C1 segment of cervical spinal cord (tissue), 14 donors: ENCODE measurements around the gene DNAJC10.

Source experiments
- DNase-seq, 14 donors: peaks; one replicate each; lab custom pipeline; 2025; lab: John Stamatoyannopoulos, UW

DNAJC10 gene

DNA sequence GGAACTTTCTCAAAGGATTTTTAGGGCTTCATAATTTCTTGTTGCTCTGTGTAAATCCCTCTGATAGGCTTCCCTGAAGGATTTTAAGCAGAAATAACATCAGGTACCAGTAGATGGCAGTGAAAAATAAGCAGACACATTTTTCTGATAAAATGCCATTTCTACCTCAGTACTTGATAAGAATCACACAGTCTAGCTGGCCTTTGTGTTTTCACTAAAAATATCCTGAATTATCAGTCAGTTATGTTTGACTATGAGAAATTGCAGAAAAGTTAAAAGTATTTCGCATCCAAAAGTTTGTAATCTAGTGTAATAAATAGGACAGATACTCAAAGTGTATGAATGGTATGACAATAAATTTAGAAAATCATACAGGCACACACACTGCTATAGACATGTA lies 68.7 kb downstream of the DNAJC10 start:
- peak in 1 of 14 donors; percentile 11 for DNase-seq

DNA sequence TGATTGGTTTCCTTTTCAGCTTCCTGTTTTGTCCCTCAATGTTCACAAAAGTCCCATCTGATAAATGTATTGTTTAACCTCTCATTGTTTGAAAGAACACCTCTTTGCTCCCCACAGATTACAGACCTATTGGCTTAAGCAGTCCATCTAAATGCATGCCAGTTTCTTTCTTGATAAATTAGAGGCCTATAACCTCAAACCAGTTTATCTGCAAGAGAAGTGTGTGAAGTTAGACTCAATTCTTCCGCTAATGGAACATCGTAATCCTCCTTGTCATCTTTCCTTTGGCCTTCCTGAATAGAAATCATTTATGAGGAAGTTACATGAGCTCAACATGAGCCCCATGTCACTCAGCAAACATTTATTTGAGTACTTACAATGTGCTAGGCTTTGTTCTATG lies 76.4 kb downstream of the DNAJC10 start:
- DNase-seq: no peak

DNA sequence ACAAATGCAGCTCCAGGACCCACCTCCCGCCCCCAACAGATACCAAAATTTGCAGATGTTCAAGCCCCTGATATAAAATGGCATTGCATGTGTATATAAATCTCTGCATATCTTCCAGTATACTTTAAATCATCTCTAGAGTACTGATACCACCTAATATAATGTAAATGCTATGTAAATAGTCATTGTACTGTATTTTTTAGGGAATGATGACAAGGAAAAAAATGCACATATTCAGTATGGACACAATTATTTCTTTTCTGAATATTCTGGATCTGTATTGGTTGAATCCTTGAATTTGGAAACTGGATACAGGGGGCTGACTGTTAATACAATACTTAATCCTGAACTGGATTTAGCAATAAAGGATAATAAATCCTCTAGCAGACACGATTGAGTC lies 82.7 kb downstream of the DNAJC10 start:
- no peak for DNase-seq

- DNase-seq: no peak
Measured at GRCh38 chr2:182804128-182804527, 88.1 kb downstream of the DNAJC10 start.

DNA sequence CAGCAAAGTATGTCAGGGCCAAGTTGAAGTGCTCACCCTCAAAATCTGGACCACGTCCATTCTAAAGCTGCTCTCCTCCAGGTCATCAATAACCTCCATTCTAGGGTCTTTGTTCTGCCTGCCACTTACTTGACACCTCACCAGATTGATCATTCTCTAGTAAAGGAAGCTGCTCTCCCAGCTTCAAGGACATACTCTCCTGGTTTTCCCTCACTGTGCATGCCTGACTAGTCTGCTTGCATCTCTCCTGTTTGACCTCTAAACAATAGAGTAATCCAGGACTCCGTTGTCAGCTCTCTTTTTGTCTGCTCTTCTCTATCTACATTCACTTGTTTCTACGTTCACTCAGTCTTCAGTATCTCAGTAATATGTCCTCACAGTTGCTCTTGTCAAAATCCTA lies 91.3 kb downstream of the DNAJC10 start:
- no peak for DNase-seq

DNA sequence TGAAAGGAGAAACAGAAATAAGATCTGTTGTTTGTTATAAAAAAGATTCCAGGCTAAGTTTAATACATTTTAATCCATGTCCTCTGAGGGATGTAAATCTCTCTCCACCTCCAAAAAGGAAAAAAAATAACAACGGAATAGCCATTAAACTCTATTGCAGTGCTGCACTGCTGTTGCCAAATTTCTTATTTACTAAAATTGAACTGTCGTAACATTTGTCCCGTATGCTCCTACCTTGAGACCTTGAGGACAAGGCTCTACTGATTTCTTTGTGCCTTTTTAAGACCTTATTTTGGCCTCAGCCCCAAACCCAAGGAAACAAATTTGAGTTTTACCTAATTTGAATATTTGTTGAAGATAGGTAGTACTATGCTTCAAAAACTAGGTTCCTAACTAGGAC lies 94.0 kb downstream of the DNAJC10 start:
- DNase-seq: no peak

GRCh38 chr2:182814380-182814779 lies 98.3 kb downstream of the DNAJC10 start:
- DNase-seq: no peak

DNA sequence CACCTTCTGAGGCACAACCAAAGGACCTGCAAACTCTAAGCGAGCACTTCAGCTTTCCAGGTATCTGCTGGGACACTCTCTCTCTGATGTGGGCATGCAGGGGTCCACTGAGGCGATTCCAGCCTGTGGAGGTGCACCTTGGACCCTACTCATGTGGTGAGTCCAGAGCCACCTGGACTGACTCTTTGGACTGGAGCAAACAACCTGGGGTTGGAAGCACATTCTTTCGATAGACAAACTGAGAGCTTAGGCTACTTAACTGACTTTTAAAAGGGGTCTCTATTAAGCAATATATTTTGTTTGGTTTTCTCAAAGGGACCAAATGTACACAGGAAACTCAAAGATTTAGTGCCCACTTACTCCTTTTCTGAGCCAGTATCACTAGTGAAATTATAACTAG lies 98.7 kb downstream of the DNAJC10 start:
- DNase-seq: no peak

DNA sequence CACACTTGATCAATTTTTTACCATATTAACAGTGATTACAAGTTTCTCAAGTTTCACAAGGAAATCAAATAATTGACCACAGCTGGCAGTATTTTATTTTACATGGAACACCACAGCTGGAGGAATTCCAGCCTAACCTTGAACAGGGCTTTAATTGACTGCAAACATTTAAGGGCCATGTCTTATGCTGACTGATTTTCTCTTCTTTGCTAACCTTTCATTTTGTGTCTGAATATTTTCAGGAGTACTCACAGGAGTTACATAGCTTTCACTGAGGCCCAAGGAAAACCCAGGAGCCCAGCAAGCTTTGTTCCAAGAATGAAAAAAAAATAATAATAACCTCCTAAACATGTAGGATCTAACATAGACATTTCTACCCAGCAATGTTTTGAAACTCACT lies 100.8 kb downstream of the DNAJC10 start:
- DNase-seq: no peak

DNA sequence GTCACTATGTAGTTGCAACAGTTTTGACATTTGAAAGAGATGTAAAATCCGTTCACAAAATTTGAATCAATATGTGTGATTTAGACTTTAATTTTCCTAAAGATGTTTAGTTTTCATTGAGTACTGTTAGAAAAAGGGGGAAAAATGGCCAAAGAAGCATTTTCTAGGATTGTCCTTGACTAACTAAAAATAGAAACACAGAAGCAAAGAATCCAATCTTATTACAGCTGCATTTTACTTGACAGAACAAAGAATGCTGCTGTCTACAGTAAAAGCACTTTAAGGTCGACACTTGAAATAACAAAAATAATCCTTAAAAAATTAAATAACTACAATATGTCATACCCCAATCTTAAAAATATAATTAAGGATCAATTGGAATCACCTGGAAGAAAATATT lies 101.5 kb downstream of the DNAJC10 start:
- no peak for DNase-seq

- DNase-seq: no peak
Measured at GRCh38 chr2:182818501-182818900, 102.4 kb downstream of the DNAJC10 start.

- DNase-seq: no peak
Measured at GRCh38 chr2:182818925-182819324, 102.9 kb downstream of the DNAJC10 start.

DNA sequence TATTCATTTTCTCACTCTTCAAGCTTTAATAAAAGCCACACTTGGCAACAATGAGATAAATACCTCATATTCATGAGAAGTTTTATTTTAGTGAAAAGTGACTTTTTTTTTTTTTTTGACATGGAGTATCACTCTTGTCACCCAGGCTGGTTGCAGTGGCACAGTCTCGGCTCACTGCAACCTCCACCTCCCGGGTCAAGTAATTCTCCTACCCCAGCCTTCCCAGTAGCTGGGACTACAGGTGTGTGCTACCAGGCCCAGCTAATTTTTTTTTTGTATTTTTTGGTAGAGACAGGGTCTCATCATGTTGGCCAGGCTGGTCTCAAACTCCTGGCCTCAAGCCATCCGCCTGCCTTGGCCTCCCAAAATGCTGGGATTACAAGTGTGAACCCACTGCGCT lies 103.4 kb downstream of the DNAJC10 start:
- no peak for DNase-seq

DNA sequence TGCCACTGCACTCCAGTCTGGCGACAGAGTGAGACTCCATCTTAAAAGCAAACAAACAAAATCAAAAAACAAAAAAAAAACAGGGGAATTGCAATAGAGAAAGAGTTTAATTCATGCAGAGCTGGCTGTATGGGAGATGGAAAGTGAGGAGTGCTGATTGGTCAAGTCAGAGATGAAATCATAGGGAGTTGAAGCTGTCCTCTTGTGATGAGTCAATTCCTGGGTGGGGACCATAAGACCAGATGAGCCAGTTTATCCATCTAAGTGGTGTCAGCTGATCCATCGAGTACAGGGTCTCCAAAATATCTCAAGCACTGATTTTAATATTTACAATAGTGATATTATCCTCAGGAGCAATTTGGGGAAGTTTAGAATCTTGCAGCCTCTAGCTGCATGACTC lies 105.1 kb downstream of the DNAJC10 start:
- no peak for DNase-seq

DNA sequence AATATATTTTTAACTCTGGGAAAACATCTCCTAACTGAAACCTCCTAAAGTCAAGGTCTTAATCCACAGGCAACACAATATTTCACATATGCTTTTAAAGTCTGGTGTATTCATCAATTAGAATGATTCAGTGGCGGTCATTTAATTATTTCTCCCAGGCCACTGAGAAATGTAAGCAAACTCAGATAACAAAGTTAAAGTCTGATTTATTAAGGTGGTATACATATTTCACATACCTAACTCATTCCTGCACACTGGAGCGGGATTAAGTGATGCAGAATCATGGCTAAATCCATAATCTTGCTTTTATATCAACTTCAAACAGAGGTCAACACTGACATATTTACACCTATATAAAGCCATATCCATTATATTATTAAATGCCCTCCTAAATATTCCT lies 106.7 kb downstream of the DNAJC10 start:
- no peak for DNase-seq

GRCh38 chr2:182824056-182824766 lies 108.2 kb downstream of the DNAJC10 start:
- DNase-seq: peak in 1 of 14 donors; percentile 34

DNA sequence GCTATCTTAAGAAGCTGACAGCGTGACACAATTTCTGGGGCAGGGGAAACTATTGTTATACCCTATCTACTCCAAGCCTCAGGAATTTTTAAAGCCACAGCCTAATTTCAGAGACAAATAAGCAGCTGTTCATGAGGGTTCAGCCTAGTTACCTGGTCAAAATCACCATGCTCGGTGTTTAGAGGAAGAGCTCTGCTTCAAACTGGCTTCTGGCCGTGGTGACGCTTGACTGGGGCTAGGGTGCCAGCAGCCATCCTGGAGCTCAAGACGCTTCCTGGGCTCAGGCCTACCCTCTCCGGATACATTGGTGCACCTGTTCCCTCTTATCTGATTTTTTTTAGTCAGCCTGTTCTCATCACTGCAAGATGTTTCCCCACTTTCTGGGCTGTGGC lies 108.7 kb downstream of the DNAJC10 start:
- peak in 1 of 14 donors; percentile 38 for DNase-seq

GRCh38 chr2:182826064-182826463 lies 110.0 kb downstream of the DNAJC10 start:
- no peak for DNase-seq

GRCh38 chr2:182826496-182826895 lies 110.4 kb downstream of the DNAJC10 start:
- DNase-seq: no peak

DNA sequence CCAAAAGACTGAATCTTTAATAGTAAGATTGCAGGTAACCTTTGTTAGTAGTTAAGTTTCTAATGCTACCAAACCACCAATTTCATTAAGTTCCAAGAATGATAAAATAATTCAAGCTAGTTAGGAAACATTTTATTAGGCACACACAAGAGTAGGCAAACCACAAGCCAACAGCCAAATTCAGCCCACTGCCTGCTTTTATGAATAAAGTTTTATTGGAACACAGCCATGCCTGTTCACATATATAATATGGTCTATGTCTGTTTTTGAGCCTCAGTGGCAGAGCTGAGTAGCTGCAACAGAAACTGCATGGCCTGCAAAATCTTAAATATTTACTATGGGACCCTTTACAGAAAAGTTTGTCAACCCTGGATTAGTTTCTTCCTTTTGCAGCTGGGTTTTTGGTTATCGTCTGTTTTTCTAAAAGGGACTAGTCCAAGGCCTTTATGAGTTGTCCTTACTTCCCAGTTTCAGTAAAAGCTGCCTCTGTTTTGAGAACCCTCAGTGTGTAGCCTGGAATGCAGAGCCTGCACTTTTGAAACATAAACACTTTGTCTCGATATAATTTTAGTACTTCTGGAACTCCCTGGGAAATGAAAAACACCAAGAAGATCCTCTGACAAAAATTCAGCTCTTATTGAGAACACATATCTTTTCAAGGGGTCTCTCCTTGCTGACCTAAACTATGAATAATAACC lies 111.3 kb downstream of the DNAJC10 start:
- DNase-seq: no peak

GRCh38 chr2:182831101-182831500 lies 115.0 kb downstream of the DNAJC10 start:
- no peak for DNase-seq

DNA sequence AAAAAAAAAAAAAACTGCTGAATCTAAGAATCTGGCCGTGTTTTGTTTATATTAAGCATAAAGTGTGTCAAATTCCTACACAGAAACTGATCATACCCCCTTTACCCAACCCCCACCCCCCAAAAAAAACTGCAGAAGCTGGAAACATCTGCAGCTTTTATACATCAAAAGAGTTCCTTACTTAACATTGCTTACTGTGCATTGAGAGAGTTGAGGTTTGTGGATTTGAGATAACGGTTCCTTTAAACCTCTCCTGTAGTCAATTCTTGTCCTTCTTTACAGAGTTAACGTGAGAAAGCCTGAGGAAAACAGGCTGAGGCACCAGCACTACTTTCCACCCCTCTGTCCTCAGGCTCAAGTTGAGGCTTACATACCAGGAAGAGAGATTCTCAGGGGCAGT lies 115.9 kb downstream of the DNAJC10 start:
- DNase-seq: no peak

GRCh38 chr2:182833084-182833854 lies 117.2 kb downstream of the DNAJC10 start:
- DNase-seq: no peak
